Stimulated activated CD8-positive, alpha-beta memory T cell treated with anti-CD3 and anti-CD28 coated beads, Interleukin-15, amount 100 ng/mL, for 4 hours (primary cell): Measurements from ENCODE around the gene HEATR9.

ENCODE experiments used
- DNase-seq, 2 donors: peaks; one replicate each; pipeline ENCODE4 v3.0.0-alpha.2; 2020; ENCODE audit warnings: low read depth in 2 of 2

HEATR9 gene

GRCh38 chr17:35866341-35866950, 2.2 kb downstream of the HEATR9 start:
- no peak for DNase-seq

GRCh38 chr17:35865412-35866340, 3.0 kb downstream of the HEATR9 start:
- no peak for DNase-seq

GRCh38 chr17:35864853-35865252, 3.8 kb downstream of the HEATR9 start:
- DNase-seq = no peak

- DNase-seq = no peak
Measured at GRCh38 chr17:35856603-35857002, 12.1 kb downstream of the HEATR9 start.

- DNase-seq = no peak
Measured at GRCh38 chr17:35855965-35856364, 12.7 kb downstream of the HEATR9 start.

DNA sequence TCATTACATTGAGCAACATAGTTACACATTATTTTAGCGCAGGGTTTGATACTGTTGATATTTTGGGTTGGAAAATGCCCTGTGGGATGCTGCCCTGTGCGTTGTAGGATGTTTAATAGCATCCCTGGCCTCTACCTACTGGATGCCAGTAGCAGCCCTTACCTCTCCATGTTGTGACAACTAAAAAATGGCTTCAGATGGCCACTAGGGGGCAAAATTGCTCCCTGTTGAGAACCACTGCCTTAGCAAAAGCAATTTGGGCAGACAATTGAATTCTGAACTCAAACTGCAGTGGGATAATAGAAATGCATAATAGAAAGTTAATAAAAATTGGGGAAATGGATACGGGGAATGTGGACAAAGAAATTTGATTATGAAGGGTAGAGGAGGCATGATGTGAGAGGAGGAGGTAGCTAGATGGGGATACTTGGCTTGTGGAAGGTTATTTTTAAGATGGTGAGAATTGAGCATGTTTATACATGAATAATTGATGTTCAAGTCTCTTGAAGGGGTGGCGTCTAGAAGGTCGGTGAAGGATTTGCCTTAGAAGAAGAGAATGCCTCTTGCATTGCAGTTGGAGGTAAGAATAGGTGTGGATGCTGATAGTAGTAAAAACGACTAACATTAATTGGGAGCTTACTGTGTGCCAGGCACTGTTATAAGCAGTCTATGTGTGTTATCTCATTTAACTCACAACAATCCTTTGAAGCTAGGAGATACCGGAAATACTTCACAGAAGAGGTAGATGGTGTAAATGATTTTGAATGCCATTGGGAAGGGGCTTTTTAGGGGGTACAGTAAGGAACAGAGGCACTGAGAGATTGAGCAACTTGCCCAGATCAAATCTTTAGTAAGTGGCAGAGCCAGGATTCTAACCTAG, 19.0 kb downstream of the HEATR9 start:
- DNase-seq = peak; percentile 17 to 41

GRCh38 chr17:35847633-35848373, 20.9 kb downstream of the HEATR9 start:
- DNase-seq = no peak

DNA sequence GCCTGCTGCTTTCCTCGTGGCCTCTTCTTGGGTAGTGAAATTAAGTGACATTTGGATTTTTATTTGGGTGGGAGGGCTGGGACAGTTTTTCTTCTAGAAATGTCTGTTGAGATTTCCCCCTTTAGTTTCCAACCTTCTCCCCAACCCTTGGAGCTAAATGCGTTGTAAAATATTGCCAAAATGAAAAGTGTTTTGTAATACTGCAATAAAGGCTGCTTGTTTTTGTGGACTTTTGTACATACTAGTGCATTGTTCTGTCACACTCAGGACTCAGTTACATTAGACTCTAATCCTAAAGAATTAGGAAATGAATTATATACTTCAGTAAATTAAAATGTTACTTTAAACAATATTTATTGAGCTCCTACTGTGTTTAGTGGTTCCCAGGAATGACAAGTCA, 21.7 kb downstream of the HEATR9 start:
- no peak for DNase-seq

DNA sequence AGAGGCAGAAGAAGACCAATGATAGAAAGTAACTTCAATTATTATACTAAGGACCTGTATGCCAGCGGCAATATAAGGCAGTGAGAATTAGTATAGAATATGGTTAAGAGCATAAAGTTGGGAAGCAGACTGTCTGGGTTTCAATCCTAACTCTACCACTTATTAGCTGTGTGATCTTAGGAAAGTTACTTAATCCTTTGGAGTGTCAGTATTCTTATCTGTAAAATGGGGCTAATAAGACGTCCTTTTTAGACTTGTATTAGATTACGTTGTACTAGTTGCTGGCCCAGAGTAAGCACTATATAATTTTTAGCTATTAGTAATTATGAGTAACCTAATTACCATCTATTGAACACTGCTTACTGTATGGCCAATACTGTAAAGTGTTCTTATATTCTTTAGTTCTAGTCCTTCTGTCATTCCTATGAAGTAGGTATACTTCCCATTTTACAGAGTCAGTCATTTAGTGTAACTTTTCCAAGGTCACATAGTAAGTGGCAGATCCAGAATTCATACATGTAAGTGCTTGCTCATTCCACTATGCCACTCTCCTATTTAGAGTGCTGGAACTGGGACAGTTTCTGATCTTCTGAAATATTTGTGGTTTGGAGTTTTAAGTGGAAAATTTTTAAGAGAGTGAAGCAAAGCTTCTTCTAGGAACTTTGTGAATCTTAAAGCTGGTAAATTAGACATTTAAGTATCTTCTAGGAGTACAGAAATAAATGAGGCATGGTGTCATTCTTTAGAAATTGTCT, 22.5 kb downstream of the HEATR9 start:
- no peak for DNase-seq

GRCh38 chr17:35844547-35844946, 24.1 kb downstream of the HEATR9 start:
- DNase-seq = no peak

DNA sequence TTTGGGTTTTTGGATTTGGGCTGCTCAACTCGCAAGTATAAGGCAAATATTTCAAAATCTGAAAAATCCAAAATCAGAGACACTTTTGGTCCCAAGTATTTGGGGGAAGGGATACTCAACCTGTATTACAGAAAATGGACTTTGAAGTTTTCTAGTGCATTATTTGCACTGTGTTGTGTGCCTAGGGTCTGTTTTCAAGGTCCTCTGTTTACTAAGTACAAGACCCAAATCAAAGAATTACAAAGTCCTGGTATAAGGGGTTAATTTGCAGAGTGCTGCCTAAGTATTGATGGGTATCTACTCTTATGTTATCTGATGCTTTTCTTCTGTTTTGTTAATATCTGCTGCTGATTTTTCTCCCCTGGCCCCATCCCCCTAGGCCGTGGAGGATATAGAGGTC, 25.0 kb downstream of the HEATR9 start:
- no peak for DNase-seq

DNA sequence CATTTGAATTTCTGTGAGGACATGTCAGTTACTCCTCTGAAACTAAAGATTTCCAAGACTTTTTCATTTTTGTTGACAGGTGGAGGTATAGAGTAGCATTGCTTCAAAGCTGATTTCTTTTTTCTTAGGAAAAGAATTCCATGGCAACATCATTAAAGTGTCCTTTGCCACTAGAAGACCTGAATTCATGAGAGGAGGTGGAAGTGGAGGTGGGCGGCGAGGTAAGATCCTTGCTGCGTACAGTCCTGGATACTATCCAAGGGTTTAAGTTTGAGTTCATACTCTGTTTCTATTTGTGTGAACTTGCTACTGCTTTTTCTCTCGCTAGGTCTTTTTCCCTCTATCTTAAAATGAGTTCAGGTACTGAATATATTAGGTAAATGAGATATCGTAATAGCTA, 26.5 kb downstream of the HEATR9 start:
- DNase-seq = no peak

DNA sequence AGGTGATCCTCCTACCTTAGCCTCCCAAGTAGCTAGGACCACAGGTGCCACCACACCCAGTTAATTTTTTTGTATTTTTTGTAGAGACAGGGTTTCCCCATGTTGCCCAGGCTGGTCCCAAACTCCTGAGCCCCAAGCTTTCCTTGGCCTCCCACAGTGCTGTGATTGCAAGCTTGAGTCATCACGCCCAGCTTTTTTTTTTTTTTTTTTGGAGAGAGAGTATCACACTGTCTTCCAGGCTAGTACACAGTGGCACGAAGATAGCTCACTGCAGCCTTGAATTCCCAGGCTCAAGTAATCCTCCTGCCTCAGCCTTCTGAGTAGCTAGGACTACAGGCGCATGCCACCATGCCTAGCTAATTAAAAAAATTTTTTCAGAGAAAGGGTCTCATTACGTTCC, 27.2 kb downstream of the HEATR9 start:
- DNase-seq = no peak

- no peak for DNase-seq
Measured at GRCh38 chr17:35841101-35841500, 27.6 kb downstream of the HEATR9 start.

DNA sequence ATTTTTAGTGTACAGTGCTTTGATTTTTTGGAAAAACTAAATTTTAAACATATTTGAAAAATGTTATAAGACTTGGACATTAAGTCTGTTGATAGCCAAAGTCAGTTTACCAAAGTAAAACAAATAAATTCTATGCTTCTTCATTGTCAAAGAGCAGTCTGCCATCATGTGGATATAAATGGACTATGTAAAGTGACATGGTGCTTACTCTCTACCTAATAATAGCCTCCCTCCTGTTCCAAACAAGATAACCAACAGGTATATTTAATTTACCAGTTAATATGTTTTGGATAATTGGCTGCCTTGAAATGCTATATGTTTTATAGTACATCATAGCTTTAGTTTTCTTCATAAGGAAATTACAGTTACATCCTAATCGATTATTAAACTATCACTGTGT, 43.5 kb downstream of the HEATR9 start:
- DNase-seq = no peak

- DNase-seq = no peak
Measured at GRCh38 chr17:35821308-35821707, 47.4 kb downstream of the HEATR9 start.

- DNase-seq = no peak
Measured at GRCh38 chr17:35819455-35819854, 49.2 kb downstream of the HEATR9 start.

- no peak for DNase-seq
Measured at GRCh38 chr17:35817196-35817595, 51.5 kb downstream of the HEATR9 start.

DNA sequence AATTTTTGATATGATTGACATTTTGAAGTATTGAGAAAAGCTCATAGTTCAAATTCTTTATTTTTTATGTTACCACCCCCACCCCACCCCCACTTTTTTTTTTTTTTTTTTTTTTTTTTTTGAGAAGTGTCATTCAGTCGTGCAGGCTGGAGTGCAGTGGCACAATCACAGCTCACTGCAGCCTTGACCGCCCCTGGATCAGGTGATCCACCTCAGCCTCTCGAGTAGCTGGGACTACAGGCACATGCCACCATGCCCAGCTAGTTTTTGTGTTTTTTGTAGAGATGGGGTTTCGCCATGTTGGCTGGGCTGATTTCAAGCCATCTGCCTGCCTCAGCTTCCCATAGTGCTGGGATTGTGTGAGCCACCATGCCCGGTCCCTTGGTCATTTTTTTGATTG, 52.0 kb downstream of the HEATR9 start:
- no peak for DNase-seq

- DNase-seq = no peak
Measured at GRCh38 chr17:35812456-35812855, 56.2 kb downstream of the HEATR9 start.

DNA sequence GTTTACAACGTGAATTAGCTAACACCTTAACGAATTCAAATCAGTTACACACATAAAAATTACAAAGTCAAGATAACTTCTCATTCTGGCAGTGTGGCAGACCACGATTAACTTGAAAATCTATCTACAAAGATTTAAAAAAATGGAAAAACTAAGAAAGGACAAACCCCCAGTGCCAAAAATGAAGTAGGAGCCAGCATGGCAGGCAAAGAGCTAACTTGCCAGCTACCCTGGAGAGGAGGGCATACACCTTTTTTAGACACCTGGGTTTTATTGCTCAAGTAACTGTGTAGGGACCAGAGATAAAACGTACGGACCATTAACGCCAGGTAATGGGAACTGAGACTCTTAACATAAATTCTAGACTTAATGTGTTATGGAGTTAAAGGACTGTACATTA, 56.9 kb downstream of the HEATR9 start:
- DNase-seq = no peak
